ENCODE data around the gene FAM131C. TPM values are rescaled to one million over a fixed set of nuclear protein-coding genes. Genes with fewer than 3 reads are reported as not detected.
"Not testable (repeated sequence)": the region's sequence is repeated elsewhere in the genome, so short reads cannot be mapped to it uniquely, and the experiment has no call there.

Gene FAM131C, protein sequence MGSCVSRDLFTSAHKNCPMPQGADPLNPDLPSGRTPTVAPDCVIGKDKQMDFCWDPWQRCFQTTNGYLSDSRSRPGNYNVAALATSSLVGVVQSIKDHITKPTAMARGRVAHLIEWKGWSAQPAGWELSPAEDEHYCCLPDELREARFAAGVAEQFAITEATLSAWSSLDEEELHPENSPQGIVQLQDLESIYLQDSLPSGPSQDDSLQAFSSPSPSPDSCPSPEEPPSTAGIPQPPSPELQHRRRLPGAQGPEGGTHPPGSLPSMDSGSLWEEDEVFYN
- total RNA-seq = not detected

DNA sequence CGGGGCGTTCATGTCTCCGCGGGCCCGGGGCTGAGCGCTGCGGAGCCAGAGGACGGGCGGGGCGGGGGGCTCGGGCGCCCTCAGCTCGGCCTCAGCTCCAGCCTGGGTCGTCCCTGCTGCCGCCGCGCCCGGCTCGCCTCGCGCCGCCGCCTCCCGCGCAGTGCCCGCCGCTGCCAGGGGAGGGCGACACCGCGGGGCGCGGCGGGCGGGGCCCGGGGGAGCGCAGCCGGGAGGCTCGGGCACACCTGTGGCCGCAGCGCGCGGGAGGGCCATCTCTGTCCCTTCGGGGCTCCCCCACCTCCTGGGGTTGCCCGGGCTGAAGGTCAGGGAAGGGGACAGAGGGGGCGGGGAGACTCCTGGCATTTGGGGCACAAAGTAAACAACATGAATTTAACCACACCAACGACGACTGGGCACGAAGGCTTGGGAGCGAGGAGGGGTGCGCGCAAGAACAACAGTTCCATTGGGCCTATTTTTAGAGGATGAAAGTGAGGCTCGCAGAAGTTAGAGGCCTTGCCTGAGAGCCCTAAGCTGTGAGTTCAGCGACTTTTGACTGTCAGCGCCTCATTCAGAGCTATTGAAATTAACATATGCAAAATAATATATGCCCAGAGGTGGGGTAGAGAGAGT is at the start of gene FAM131C:
Gene FAM131C, minus strand, starts transcription at position 162 of the 630 bp plus-strand sequence. CDS start 209 bp downstream, outside the sequence.
- no peak for DNase-seq

DNA sequence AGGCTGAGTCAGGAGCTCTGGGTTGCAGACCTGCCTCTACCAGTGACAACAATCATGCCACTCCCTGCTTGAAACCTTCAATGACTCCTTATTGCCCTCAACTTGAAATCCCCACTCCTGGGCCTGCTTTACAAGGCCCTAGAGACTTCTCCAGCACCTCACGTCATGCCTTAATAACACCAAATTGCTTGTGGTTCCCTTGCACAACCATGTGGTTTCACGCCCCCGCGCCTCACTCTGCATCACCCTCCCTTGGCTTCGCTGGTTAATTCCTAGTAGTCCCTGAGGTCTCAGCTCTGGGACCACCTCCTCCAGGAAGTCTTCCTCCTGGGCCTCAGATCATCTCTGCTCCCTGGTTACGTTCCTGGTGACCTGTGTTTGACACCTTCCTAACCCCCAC is 49.5 kb upstream of the FAM131C start:
- no peak for DNase-seq

DNA sequence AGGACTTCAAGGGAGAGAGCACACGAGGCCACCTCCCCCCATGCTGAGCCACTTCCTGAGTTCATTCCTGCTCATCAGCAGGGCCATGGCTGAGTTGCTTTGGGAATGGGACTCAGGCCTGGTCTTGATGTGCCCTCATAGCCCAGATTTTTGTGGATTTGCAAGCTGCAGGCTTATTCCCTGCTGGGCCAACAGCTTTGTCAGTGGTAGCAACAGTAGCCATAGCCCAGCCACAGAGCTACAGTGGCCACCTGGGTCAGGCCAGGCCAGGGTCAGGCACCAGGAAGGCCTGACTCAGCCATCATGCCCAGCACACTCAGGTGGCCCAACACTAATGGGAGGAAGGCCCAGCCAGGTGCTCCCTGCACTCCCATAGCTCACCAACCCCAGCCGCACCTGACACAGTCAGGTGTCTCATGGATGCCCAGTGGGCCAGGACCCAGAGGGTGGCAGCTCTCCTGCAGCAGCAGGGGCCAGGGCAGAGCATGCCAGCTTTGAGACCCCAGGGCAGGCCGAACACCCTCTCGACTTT is 49.0 kb upstream of the FAM131C start:
- no peak for DNase-seq

DNA sequence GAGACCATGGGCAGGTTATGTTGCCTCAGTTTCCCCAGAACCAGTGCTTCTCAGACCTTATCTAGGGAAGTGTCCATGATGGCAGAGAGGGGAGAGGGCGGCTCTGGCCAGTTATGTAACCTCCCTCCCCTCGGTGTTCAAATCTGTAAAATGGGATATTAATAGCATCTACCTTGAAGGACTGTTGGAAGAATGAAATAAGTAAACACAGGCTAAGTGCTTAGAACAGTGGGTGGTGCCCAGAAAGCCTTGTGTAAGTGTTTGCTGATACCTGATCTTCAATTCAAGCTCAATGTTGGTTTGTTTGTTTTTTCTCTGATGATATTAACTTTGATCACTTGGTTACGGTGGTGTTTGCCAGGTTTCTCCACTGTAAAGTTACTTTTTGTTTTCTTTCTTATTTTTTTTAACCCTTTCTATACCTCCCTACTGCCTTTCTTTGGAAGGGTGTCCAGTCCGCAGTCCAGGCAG is 47.5 kb upstream of the FAM131C start:
- no peak for DNase-seq

DNA sequence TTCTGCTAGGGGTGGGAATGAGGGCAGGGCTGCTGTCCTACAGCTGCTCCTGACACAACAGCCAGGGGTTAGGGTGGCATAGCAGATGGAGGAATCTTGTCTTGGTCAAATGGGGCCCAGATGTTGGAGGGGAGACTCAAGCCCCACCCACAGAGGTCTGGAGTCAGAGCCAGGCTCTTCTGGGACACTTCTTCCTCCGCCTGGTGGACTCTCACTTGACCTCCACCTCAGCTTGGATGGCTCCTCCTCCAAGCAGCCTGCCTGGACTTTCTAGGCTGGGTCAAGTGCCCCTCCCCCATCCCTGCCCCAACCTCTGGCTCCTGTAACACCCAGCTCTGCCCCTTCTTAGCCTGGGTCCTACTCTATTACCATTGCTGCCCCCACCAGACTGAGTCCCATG is 47.0 kb upstream of the FAM131C start:
- no peak for DNase-seq

DNA sequence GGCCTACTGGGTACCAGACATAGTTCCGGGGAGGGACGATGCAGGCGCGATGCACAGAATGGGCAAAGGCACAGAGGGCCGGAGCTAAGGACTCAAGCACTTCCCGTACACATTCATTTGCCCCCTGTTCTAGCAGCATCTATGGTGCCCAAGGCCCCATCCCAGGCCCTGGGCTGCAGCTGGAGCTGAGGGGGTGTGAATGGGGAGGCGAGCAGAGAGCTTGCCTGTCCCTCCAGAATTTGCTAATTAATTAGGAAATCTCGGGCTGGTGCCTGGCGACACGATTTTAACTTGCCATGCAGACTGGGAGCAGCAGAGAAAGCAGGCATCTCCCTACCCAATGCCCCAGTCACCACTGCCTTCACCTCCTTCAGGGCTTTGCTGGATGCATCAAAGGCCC is 46.5 kb upstream of the FAM131C start:
- no peak for DNase-seq

DNA sequence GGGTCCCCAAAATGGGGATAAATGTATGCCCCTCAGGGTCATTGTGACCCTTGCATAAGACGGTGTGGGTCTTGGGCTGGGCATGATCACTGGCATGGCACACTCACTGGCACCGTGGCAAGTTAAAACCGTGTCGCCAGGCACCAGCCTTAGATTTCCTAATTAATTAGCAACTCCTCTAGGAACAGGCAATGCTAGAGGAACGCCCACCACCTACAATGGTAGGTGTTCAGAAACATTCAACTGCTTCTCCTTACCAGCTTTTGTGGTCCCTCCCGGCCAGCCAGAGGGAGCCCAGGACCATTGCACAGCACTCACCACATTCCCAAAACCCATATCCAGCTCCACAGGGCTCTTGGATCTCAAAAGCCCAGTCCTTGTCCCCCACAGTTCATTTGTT is 46.1 kb upstream of the FAM131C start:
- no peak for DNase-seq

DNA sequence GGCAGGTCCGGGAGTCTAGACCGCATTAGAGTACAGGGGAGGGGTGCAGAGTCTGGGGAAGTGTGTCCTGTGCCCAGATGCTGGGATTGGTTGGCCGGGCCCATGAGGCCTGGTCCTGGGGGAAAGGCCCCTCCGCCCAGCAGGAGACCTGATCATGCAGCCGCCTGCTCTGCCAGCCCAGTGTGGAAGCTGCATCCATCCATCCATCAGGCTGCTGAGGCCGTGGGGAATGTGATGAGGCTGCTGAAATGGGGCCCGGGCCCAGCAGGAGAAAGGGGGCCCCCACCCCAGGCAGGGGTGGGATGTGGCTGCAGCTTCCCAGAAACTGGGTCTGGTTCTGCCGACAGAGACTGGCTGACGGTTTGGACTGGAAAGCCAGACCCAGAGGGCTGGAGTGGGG is 45.3 kb upstream of the FAM131C start:
- DNase-seq = no peak

DNA sequence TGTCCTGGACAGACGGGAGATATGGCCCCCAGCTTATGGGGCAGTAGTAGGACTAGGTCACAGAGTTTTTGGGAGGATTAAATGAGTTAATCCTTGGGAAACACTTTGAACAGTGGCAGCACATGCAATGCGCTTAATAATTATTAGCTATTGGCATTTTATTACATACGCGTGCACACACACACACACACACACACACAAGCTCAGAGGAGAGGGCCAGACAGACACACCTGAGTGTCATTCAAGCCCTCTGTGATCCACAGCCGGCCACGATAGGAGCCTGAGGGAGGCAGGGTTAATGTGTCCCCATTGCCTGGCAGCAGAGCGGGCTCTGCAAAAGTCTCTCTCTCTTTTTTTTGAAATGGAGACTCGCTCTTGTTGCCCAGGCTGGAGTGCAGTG is 44.5 kb upstream of the FAM131C start:
- DNase-seq = no peak

DNA sequence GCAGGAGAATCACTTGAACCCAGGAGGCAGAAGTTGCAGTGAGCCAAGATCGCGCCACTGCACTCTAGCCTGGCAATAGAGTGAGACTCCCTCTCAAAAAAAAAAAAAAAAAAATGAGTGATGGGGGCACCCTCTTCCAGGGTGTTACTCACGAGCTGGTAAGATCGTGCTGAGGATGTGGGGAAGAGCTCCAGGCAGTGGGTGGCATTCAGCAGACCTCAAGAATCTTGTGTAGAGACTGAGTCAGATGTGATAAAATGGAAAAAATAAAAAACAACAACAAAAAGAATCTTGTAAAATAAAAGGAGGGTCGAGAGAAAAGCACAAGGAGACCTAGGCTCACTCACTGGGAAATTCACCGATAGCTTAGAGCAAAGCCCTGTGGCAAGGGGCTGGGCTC is 43.9 kb upstream of the FAM131C start:
- no peak for DNase-seq

DNA sequence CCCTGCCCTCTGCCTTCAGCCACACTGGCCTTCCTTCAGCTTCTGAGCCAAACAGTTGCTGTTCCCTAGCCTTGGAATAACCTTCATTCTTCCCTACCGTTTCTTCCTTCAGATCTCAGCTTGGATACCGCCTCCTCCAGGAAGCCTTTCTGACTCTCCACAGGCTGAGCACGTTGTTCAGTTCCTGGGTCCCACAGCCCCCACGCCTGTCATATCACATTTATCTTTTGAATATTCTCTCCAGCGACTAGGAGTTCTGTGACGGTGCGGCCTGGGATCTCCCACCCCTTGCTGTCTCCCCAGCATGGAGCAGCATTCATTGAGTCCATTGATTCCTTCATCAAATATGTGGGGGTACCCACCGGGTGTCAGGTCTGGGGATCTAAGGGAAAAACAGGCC is 43.2 kb upstream of the FAM131C start:
- no peak for DNase-seq

DNA sequence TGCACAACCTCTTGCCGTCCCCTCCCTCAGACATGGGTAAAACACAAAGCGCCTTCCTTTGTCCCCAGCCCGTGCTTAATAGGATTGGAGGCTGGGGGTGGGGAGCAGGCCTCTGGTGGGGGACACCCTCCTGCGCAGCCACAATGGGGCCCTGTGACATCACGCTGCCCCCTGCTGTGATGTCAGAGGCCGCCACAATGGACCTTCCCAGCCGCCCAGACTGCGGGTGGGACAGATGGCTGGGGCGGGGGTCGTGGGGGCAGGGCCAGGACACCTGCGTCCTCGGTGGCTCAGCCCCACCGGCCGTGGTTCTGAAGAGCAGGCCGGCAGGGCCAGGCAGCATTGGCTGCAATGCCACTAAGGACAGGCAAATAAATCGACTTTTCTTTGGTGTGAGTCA is 42.6 kb upstream of the FAM131C start:
- DNase-seq = no peak

DNA sequence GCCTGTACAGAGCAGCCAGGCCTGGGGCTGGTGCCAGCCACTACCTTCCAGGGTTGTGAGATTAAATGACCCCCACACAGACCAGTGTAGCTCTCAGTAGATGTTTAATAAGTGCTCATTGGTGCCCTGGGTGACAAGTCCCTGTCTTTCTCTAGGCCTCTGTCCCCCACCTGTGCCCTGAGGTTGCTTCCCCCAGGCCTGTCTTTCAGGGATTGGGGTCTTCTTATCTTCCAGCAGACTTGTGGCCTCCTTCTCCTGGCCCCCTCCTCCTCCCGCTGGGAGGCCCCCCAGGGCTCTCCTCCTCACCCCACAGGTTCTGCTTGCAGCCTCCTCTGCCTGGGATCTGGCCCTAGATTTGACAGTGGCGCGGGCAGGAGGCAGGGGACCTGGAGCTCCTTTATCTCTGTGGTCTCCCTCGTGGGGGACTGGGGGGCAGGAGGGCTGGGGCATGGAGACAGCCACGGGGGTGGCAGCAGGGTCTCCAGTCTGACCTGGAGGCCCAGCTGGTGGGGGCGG is 42.1 kb upstream of the FAM131C start:
- DNase-seq = no peak

DNA sequence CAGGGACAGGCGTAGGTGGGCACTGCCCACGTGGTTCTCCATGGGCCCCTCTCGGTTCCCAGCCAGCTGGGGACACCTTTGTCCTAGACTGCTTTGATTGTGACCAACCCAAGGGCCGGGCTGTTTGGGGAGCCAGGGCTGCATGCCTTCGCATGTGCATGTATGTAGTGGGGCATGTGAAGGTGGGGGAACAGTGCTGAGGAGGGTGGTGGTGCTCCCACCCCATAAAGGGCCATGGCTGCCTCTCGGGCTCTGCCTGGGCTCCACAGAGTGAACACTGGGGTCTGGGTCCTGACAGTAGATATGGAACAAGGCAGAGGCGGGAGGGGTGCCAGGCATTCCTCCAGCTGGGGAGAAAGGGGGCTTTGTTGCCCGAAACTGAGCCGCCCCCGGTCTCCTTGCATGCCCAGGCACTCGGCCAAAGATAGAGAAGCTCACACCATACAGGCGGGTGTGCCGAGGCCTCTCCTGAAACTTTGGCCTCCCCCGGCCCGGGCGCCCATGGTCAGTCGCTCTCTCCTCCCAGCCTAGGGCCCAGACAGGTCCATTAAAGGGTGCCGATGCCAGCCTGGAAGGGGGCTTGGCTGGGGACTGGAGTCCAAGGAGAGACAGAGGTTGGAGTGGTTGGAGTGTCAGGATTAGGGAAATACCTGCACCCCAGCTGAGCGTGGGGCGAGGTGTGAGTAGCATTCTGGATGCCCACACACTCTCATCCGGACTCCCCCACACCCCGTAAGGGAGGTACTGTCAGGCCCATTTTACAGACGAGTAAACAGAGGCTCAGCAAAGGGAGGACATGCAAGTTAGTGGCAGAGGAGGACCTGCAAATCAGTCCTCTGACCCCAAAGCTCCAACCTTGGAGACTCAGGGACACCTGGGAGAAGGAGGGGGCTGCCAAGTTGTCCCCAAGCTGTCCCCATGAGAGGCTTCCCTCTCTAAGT is 41.3 kb upstream of the FAM131C start:
- DNase-seq = no peak

DNA sequence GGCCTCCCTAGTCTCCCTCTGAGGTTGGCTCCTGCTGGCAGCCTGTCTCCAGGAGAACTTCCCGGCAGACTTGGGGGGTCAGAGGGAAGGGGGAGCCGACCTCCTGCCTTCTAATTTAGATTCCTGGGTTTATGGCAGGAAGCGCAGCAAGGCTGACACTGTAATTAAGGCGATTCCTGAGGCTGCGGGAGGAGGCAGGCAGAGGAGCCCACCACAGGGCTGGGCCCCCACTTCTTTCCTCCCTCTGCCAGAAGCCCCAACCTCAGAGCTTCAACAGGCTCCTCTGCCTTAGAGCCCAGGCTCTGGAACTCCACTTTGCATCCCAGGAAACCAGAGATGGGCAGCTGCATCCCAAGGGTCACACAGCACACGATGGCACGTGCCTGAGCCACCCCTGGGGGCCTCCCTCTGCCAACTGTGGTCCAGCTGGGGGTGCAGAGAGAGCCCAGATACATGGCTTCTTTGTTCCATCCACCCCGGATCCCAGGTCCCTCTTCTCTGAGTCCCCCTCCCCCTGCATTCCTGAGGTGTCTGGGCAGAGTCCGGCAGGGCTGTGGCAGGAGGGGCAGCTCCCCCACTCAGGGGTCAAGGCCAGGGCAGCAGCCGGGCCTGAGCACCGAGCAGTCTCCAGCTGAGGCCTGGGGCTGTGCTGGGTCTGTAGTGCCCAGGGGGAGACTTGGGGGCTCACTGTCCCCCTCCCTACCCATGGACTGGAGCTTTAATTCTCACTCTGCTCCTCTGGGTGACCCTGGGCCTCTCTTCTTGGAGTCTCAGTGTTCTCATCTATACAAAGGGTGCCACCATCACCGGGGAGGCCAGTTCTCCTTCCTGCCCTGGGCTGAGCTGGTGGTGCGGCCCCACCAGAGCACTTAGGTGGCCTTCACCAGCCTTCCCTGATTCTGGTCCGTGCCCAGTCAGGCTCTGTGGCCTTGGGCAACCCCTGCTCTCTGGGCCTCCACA is 39.4 kb upstream of the FAM131C start:
- no peak for DNase-seq

DNA sequence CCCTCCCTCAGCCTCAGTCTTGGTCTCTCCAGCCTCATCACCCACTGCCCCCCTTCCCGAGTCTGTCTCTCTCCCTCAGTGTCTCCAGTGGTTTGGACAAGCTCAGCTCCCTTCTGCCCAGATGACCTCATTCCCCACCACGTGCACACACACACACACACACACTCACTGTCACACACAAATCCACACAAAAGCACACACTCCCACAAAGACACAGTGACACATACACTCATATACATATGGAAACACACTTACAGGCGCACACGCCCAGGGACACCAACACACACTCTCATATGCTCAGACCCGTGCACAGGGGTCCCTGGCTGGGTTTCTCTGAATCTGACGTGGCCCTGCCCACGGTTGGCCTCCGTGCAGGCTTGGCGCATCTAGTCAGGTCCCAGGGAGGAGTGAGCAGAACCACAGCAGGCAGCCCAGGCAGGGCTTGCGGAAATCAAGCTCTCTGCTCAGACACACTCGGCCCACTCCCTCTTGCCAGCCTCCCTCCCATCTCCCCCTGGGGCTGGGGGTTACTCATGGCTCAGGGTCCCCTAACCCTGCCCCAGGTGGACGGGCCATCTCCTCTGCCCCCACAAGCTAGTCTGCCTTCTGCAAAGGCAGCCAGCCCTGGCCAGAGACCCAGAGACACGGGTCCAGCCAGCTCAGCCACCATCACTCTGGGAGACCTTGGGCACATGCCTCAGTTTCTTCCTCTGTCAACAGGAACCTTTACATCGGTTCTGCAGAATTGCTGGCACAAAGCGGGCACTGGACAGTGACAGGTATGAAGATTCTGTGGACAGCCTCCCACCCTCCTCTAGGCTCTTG is 38.5 kb upstream of the FAM131C start:
- DNase-seq = peak; percentile 50

DNA sequence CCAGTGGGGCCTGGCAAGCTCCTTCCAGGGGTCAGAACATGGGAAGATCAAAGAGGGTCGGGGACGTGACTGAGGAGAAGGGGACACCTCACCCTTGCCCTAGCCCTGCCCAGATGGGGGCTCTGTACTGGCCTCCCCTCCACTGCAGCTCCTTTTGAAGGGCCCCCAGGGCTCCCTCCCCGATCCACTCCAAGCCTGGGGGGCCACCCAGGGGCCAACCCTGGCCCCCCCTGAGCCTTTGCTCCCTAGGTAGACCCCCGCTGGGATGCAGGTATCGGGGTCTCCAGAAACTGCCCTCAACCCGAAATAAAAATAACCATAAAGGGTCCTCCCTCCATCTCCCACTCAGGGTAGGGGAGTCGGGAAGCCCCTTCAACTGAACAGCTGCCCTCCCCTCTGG is 37.4 kb upstream of the FAM131C start:
- no peak for DNase-seq

DNA sequence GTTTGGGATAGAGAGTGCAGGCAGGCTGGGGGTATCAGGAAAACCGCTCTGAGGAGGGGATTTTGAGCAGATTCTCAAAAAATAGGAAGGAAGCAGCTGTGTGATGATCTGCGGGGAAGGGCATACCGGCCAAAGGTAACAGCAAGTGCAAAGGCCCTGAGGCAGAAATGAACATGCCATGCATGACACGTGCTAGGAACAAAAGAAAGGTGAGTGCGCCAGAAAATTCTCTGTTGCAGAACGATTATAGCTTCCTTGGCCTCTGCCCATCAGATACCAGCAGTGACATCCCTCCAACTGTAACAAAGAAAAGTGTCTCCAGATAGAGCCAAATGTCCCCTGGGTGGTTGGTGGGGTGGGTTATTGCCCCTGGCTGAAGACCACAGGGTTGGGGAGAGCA is 37.0 kb upstream of the FAM131C start:
- no peak for DNase-seq

DNA sequence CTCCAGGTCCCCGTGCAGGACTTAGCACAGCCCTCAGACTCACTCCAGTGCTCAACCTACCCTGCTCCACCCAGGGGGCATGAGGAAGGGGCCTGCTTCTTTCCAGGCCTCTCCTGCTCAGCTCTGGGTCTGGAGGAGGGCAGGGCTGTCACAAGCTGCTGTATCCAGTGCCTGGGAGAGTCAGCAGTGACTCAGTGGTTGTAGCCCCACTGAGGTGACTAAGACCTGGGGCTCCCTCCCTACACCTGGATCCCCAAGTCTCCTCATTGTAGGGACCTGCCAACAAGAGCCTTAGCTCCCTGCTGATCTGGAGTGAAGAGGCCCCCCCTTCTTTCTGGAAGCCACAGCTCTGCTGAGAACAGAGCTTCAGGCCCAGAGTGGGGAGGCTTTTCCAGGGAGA is 36.1 kb upstream of the FAM131C start:
- no peak for DNase-seq

DNA sequence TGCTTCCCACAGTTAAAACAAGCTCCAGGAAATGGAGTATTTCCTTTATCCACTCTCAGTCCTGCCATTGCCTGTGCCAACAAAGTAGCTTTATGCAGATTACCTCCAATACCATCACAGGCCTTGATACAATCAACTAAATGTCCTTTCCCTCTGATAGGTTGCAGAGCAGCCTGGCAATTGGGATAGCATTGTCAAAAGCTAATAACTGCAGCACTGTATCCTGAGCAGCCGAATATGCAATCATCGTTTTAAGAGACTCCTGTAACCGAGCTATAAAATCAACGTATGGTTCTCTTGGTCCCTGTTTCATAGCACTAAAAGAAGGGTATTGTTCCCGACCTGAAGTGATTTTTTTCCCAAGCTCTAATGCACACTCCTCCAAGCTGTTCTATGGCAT is 33.6 kb upstream of the FAM131C start:
- DNase-seq = not testable (repeated sequence)

Data from skin of body (tissue), 2 donors.